Dendritic cell treated with granulocyte-macrophage colony-stimulating factor and Interleukin-4, amounts not matched to agents 40 ng/mL and 50 ng/mL, for 4 days (primary cell): ENCODE measurements around the gene DIO3.
"Not testable (repeated sequence)": the region's sequence is repeated elsewhere in the genome, so short reads cannot be mapped to it uniquely, and the experiment has no call there.

Source experiments
- H3K27ac Mint-ChIP-seq: one replicate; pipeline ENCODE4 v1.8.0; 2022; ENCODE audit warnings: mild to moderate bottlenecking, mixed read lengths
- H3K27me3 Mint-ChIP-seq: one replicate; pipeline ENCODE4 v1.8.0; 2022; ENCODE audit warnings: mild to moderate bottlenecking, mixed read lengths
- H3K36me3 Mint-ChIP-seq: one replicate; pipeline ENCODE4 v1.8.0; 2022; ENCODE audit warnings: low read depth, mixed read lengths
- H3K4me1 Mint-ChIP-seq: one replicate; pipeline ENCODE4 v1.8.0; 2022; ENCODE audit warnings: low read depth, mixed read lengths
- H3K4me3 Mint-ChIP-seq: one replicate; pipeline ENCODE4 v1.8.0; 2022; ENCODE audit warnings: mild to moderate bottlenecking, moderate library complexity, mixed read lengths
- H3K9me3 Mint-ChIP-seq: one replicate; pipeline ENCODE4 v1.8.0; 2022; ENCODE audit warnings: mixed read lengths
- intact Hi-C: fragments of 100-400 bp; cut with micrococcal nuclease; formaldehyde crosslinking; loops from one replicate; pipeline ENCODE4 v1.15.0; 2022

Gene DIO3

DNA sequence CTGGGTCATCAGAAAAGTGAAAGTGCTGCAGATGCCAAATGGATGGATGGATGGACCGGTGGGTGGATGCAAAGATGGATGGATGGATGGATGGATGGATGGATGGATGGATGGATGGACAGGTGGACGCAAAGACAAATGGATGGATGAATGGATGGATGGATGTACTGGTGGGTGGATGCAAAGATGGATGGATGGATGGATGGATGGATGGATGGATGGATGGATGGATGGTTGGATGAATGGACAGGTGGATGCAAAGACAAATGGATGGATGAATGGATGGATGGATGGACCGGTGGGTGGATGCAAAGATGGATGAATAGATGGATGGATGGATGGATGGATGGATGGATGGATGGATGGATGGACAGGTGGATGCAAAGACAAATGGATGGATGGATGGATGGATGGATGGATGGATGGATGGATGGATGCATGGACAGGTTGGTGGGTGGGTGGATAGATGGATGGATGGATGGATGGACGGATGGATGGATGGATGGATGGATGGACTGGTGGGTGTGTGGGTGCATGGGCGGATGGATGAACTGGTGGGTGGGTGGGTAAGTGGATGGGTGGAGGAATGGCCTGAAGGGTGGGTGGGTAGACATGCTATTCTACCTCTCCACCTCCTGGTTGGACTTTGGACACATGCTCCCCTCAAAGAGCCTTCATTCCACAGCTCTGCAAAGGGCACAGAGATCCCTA is 10.9 kb upstream of the DIO3 start:
- H3K4me1 Mint-ChIP-seq, H3K36me3 Mint-ChIP-seq, H3K9me3 Mint-ChIP-seq, H3K27ac Mint-ChIP-seq, intact Hi-C loops, H3K27me3 Mint-ChIP-seq, H3K4me3 Mint-ChIP-seq: not testable (repeated sequence)

DNA sequence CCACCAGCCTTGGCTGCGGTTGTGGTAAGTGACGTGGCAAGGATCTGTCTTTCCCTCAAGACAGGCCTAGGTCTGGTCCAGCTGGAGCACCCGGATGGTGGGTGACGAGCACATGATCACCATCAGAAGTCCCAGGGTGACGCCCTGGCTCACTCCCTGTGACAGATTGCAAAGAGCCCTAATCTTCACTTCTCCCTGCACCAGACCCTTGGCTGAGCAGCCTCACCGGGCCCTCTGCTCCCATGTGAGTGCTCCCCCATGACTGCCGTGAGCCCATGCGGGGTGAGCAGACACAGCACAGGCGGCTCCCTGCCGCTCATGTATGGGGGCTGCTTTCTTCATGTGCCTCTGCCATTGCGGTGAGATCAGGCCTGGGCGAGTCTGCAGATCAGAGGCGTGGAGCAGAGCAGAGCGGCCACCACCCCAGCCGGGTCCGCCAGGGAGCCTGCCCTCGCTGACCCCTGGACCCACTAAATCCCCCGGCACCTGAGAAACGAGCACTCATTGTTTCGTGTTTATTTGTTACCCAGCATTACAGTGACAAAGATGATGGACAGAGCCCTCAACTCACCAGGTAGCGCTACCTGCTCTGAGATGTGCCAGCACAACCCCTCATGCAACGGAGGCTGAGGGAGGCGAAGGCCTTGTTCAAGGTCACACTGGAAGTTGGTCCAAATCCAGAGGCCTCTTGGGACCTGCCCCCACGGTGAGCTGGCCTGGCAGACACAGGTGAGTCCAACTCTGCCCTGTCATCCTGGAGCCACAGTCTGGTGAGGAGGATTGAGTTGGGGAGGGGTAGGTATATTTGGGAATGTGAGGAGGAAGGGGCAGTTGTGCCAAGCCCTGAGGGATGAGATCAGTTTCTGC is 9.3 kb upstream of the DIO3 start:
- intact Hi-C loops = no loop called here
- Mint-ChIP-seq H3K27ac (no peak overlapping the region), H3K27me3 (peaks cover 10% of the 10 kb centered on the region), H3K4me1 (no peaks in the 10 kb centered on the region), H3K36me3 (no peaks in the 10 kb centered on the region), H3K4me3 (no peak overlapping the region), H3K9me3 (no peaks in the 10 kb centered on the region)

DNA sequence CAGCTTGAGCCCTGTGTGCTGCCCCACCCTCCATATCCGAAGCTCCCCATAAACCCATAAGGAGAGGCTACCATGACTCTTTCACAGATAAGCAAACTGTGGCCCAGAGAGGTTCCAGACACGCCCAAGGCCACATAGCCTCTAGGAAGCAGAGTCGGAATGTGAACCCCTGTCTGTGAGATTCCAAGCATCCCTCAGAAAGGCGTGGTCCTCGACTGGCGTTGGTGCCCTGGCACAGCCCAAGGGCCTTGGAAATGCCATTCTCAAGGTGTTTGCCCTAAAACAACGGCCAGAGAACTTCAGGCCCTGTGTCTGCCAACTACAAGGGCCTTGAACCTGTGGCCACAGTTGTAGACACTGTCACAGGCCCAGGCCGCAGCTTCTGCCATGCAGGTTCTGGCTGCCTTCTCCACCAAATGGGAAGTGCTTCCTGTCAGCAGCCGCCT is 8.5 kb upstream of the DIO3 start:
- no peaks in the 10 kb centered on the region for H3K4me1 Mint-ChIP-seq
- no peak overlapping the region for H3K27ac Mint-ChIP-seq
- H3K27me3 Mint-ChIP-seq = peaks cover 18% of the 10 kb centered on the region
- no peaks in the 10 kb centered on the region for H3K36me3 Mint-ChIP-seq
- intact Hi-C loops = no loop called here
- no peaks in the 10 kb centered on the region for H3K9me3 Mint-ChIP-seq
- H3K4me3 Mint-ChIP-seq = no peak overlapping the region

DNA sequence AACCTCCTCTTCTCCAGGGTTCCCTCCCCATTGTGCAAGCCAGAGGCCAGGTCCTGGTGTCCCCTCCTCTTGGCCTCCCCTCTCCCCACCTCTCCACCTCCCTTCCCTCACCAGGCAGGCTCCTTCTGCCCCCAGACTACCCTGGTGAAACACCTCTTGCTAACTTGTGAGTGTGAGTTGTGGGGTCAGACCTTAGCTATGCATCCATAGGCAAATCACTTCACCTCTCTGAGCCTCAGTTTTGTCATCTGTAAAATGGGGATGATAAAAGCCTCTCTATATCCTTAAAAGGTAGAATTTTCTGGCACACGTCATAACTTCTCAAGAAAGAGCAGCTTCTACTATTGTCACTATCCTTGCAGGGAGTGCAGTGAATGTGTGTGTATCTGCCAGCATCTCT is 7.9 kb upstream of the DIO3 start:
- Mint-ChIP-seq H3K9me3 (no peaks in the 10 kb centered on the region), H3K27me3 (peaks cover 23% of the 10 kb centered on the region)

DNA sequence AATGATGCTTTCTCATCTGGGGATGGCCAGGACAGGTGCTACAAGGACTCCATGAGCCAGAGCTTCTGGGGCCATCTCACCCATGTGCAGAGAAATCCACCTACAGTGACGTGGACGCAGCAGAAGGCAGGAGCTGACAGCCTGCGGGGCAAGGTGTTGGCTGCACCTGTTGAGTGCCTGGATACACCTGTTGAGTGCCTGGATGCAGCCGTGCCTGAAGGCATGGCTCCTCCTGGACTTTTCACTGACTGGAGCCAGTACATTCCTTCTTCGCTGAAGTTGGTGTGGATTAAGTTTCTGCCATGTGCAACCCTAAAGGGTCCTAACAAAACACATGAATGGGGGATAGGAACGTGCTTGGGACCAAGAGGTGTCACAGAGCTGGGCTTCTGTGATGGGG is 7.4 kb upstream of the DIO3 start:
- Mint-ChIP-seq H3K27me3 (peaks cover 26% of the 10 kb centered on the region), H3K4me1 (no peaks in the 10 kb centered on the region), H3K4me3 (no peak overlapping the region), H3K27ac (no peak overlapping the region), H3K9me3 (no peaks in the 10 kb centered on the region), H3K36me3 (no peaks in the 10 kb centered on the region)
- intact Hi-C loops = no loop called here

More for the DNA sequence above, 7.9 kb upstream of the DIO3 start:
- intact Hi-C loops = no loop called here
- H3K4me3 Mint-ChIP-seq = no peak overlapping the region
- H3K27ac Mint-ChIP-seq = no peak overlapping the region
- H3K4me1 Mint-ChIP-seq = no peaks in the 10 kb centered on the region
- no peaks in the 10 kb centered on the region for H3K36me3 Mint-ChIP-seq

DNA sequence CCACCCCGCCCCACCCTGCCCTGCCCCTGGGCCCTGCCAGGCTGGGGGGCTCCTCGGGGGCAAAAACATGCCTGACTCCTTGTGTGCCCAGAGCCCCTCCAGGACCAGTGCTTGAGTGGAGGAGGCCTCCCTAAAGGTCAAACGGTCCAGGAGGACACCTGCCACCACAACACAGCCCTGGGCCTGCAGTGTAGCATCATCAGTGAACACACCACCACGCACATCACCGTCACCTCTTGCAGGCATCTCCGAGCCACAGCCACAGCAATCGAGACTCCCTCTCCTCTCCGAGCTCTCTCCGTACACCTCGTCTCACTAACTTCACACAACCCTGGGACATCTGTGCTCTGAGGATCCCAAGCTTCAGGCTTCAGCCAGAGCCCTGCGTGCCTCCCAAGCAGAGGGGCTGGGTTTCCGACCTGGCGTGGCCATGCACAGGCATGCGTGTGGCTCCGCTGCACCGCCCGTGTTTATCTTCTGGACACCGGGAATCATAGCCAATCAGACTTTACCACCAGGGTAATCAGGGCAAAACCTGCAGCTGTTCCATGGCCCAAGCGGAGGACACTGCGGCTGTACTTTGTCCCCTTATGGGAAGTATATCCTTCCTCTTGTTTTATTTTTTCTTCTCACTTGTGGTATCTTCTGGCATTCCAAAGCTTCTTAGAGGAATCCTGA is 6.2 kb upstream of the DIO3 start:
- Mint-ChIP-seq H3K36me3 (no peaks in the 10 kb centered on the region), H3K27ac (no peak overlapping the region), H3K4me3 (no peak overlapping the region), H3K9me3 (no peaks in the 10 kb centered on the region), H3K27me3 (peaks cover 38% of the 10 kb centered on the region), H3K4me1 (no peaks in the 10 kb centered on the region)
- intact Hi-C loops = no loop called here

DNA sequence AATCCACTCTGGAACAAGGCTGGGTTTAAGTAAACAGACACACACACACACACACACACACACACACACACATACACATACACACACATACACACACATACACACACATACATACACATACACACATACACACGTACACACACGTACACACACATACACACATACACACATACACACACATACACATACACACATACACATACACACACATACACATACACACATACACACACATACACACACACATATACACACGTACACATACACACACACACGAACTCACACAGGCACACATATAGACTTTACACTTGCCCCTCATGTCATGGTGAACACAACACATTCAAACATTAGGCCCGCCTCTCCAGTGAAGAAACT is 5.6 kb upstream of the DIO3 start:
- H3K27ac Mint-ChIP-seq, H3K4me1 Mint-ChIP-seq, H3K9me3 Mint-ChIP-seq, intact Hi-C loops, H3K4me3 Mint-ChIP-seq, H3K36me3 Mint-ChIP-seq: not testable (repeated sequence)
- H3K27me3 Mint-ChIP-seq = peaks cover 39% of the 10 kb centered on the region

DNA sequence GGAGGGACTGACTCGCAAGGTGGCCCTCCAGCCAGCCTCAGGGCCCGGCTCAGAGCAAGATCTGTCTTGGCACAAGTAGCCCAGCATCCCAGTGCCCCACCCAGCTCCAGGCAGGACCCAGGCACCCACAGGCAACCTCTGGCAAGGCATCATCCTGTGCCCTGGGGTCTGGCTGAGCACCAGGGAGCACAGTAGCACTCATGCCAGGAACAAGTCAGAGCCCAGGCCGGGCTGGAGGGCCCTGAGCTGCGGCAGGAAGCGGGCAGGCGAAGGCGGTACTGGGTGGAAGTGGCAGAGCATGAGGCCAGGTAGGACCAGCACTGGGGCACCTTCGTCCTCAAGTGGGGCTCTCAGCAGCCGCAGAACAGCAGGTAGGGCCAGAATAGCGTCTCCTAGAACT is 5.2 kb upstream of the DIO3 start:
- Mint-ChIP-seq H3K36me3 (no peaks in the 10 kb centered on the region), H3K27me3 (peaks cover 39% of the 10 kb centered on the region), H3K27ac (no peak overlapping the region), H3K9me3 (no peaks in the 10 kb centered on the region), H3K4me1 (no peaks in the 10 kb centered on the region), H3K4me3 (no peak overlapping the region)
- intact Hi-C loops = no loop called here

DNA sequence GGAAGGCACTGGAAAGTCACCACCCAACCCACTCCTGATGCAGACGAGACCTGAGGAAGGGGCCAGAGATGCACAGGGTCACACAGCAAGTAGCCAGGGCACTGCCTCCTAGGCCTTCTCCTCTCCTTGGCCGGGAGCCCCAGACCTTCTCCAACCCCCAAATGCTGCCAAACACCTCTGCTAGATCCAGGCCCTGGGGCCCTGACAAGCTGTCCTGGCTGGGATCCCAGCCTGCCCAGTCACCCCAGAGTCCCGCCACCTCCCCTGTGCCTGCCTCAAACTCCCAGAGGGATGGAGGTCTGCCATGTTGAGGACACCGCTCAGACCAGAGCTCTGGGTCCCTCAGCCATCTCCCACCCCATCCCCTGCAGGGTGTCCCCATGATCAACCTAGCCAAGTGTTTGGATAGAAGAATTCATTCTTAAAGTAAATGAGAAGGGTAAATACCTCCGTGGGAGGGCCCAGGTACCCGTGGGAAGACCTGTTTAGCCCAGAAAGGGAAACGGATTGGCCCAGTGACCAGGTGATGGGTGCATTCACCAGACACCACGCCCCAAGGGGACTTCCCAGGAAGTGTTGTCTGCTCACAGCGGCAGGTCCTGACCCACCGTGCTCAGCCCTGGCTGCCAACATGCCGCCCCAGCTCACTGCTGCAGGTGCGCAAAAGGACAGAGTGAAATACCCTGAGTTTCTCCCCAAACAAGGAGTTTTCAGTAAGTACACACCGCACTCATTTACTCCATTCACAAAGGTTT is 4.6 kb upstream of the DIO3 start:
- no peak overlapping the region for H3K4me3 Mint-ChIP-seq
- peaks cover 45% of the 10 kb centered on the region for H3K27me3 Mint-ChIP-seq
- intact Hi-C loops = no loop called here
- H3K27ac Mint-ChIP-seq = no peak overlapping the region
- no peaks in the 10 kb centered on the region for H3K4me1 Mint-ChIP-seq
- peaks cover 6% of the 10 kb centered on the region for H3K36me3 Mint-ChIP-seq
- H3K9me3 Mint-ChIP-seq = peaks cover 5% of the 10 kb centered on the region

DNA sequence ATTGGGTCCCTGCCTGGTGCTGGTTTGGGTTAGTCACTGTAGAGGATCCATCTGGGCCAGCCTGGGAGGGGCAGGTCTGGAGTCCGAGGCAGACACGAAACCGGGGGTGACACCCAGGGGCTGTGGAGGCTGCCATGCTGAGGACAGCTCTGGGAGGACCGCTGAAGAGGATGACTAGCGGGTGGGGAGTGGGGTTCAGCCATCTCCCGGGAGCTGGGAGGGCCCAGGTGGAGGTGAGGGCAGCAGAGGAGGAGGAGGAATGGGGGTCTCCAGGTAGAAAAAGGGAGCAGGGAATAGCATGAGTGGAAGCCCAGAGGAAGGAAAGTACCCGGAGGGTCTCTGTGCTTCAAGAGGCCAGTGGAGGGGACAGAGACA is 4.0 kb upstream of the DIO3 start:
- H3K36me3 Mint-ChIP-seq = peaks cover 11% of the 10 kb centered on the region
- no peaks in the 10 kb centered on the region for H3K4me1 Mint-ChIP-seq
- H3K27me3 Mint-ChIP-seq = peaks cover 51% of the 10 kb centered on the region
- no peak overlapping the region for H3K27ac Mint-ChIP-seq
- intact Hi-C loops = no loop called here
- H3K9me3 Mint-ChIP-seq = peaks cover 10% of the 10 kb centered on the region
- H3K4me3 Mint-ChIP-seq = no peak overlapping the region

DNA sequence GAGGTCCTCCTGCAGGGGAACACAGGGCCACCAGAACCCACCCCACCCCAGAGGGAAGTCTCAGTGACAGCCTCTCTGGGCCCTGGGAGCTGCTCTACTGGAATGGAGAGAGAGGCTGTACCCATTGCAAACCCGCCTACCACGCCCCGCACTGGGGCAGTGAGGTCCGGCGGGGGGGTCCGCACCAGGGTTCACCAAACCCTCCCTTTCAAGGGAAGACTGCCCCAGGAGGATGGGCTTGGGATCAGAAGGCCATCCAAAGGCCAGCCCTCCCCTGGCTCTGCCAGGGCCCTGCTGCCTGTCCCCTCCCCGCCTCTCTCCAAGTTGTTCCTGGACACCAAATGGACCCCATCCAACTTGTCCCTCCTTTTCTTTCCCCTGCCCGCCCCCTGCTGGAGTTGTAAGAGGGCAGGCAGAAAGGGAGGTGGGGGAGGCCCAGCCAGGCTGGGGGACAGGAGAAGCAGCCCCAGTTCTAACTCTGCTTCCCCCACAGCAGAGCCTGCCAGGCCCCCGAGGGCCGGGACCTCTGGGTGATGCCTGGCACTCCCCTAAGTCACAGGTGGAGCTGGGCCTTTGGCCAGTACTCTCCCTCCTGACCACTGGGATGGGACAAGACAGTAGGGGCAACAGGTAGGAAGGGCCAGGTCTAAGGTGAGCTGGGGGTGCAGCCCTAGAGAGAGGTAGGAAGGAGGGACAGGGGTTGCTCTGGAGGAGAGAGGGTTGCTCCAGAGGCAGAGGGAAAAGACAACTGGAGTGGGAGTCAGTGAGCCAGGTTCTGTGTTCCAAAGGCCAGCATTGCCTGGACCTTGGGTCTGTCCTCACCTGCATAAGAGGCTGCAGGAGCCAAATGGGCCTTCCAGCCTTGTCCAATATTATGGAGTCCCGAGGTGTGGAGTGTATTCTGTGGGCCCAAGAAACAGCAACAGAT is 3.2 kb upstream of the DIO3 start:
- Mint-ChIP-seq H3K4me3 (no peak overlapping the region), H3K27ac (no peak overlapping the region), H3K4me1 (no peaks in the 10 kb centered on the region), H3K36me3 (peaks cover 11% of the 10 kb centered on the region), H3K27me3 (peaks cover 59% of the 10 kb centered on the region), H3K9me3 (peaks cover 14% of the 10 kb centered on the region)
- intact Hi-C loops = no loop called here

DNA sequence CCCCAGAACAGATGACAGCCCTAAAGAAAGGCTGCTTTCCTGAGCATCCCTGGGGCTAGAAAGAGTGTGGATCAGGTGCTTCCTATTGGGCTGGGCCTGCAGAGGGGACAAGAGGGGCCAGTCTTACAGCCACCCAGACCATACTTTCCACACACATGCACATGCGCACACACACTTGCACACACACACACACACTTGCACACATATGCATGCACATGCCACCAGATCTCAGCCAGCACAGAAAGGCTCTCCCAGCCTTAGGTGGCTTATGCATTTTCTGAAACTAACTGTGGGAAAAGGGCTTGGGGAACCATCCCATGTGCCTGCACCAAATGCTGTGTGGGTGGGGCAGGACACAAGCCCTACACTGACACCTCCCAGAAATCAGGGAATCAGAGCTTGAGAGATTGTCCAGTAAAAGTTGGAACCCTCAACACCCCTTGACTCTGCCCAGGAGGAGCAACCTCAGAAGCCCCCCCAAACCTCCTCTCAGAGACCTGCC is 2.5 kb upstream of the DIO3 start:
- Mint-ChIP-seq H3K9me3 (peaks cover 14% of the 10 kb centered on the region), H3K27ac (no peak overlapping the region), H3K4me1 (no peaks in the 10 kb centered on the region), H3K4me3 (no peak overlapping the region), H3K27me3 (peaks cover 66% of the 10 kb centered on the region), H3K36me3 (peaks cover 11% of the 10 kb centered on the region)
- intact Hi-C loops = no loop called here

DNA sequence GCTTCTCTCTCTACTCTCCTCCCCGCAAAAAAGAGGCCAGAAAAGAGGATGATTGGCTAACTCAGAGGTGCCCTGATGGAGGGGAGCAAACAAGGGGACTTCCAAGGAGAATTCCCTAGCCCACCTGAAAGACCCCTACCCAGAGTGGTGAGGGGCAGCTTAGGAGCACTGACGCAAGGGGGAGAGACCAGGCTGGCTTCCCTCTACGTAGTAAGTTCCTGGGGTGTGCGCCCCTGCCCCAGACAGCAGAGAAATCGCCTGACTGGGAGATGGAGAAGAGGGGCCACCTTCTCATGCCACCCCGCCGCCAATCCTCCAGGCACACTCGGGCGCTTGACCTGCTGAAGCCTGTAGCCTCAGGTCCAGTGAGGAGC is 2.1 kb upstream of the DIO3 start:
- Mint-ChIP-seq H3K27ac (no peak overlapping the region), H3K4me3 (no peak overlapping the region), H3K36me3 (peaks cover 11% of the 10 kb centered on the region), H3K4me1 (no peaks in the 10 kb centered on the region), H3K9me3 (peaks cover 14% of the 10 kb centered on the region), H3K27me3 (peaks cover 70% of the 10 kb centered on the region)
- intact Hi-C loops = no loop called here
